Measurements from ENCODE around the gene PRR20G. TPM values are rescaled to one million over a fixed set of nuclear protein-coding genes. Genes with fewer than 3 reads are reported as not detected.

Gene PRR20G
- total and polyA plus RNA-seq, 3 donors from 2014 or later, result 9.1 to 12.8 (median 10.5) TPM

DNA sequence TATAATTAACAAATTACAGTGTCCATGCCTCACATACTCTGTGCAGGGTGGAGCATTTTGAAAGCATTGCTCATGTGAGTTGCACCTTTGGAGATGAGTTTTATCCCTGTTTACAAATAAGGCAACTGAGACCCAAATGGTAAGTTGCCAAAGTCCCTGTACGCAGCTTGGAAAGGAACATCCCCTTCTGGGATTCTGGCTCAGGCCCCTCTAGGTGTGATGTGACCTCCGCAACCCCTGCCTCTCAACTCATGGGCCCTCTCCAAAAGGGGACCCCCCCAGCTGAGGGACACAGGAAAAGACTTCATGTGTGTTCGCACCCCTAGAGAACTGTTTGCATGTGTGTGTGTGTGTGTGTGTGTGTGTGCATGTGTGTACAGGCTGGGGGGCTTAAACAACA lies 25.3 kb downstream of the PRR20G start:
- WGBS, 2 donors, result 100% methylated on average over 3 of the region's 3 CpGs
- TF ChIP-seq, protein P1, sequence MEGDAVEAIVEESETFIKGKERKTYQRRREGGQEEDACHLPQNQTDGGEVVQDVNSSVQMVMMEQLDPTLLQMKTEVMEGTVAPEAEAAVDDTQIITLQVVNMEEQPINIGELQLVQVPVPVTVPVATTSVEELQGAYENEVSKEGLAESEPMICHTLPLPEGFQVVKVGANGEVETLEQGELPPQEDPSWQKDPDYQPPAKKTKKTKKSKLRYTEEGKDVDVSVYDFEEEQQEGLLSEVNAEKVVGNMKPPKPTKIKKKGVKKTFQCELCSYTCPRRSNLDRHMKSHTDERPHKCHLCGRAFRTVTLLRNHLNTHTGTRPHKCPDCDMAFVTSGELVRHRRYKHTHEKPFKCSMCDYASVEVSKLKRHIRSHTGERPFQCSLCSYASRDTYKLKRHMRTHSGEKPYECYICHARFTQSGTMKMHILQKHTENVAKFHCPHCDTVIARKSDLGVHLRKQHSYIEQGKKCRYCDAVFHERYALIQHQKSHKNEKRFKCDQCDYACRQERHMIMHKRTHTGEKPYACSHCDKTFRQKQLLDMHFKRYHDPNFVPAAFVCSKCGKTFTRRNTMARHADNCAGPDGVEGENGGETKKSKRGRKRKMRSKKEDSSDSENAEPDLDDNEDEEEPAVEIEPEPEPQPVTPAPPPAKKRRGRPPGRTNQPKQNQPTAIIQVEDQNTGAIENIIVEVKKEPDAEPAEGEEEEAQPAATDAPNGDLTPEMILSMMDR (IDR thresholded peaks at IDR 0.05), result no peak
- no peak for TF ChIP-seq POLR2A (IDR thresholded peaks at IDR 0.05)

DNA sequence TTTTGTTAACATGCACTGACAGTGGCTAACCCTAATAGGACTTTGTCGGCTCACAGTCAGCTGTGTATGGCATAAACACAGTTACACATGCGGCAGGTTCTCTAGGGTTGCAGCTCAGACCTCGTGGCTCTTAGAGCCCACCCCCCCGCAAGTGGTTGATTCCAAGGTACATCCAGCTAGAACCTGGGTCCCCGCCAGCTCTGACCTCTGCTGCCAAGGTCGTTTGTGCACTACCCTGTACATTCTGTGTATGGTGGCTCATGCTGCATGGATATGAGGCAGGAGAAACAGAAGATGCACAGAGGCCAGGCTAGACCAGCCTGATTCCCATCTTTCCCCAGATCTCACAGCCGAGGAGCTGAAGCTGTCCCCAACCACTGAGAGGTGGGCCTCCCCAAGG lies 25.9 kb downstream of the PRR20G start:
- H3K4me3 ChIP-seq, result no peak overlapping the region
- H3K27ac ChIP-seq, result no peak overlapping the region
- no peaks in the 10 kb centered on the region for H3K9me3 ChIP-seq
- 72 to 73% methylated on average over 7 of the region's 7 CpGs for WGBS, 2 donors
- no peaks in the 10 kb centered on the region for H3K4me1 ChIP-seq
- intact Hi-C loops (cut with DNase I; ENCODE audit: low total_unique reads), result no loop called here
- H3K36me3 ChIP-seq (ENCODE audit: low read depth, missing control alignments), result no peaks in the 10 kb centered on the region
- DNase-seq, result no peak
- no peak for TF ChIP-seq POLR2A (IDR thresholded peaks at IDR 0.05)
- TF ChIP-seq, protein P1 (IDR thresholded peaks at IDR 0.05), result no peak
- H3K27me3 ChIP-seq, result no peaks in the 10 kb centered on the region

More for the DNA sequence above, 25.3 kb downstream of the PRR20G start:
- no peaks in the 10 kb centered on the region for H3K27me3 ChIP-seq
- intact Hi-C loops (cut with DNase I; ENCODE audit: low total_unique reads), result no loop called here
- H3K4me1 ChIP-seq, result no peaks in the 10 kb centered on the region
- H3K36me3 ChIP-seq (ENCODE audit: low read depth, missing control alignments), result no peaks in the 10 kb centered on the region
- no peak for DNase-seq
- H3K4me3 ChIP-seq, result no peak overlapping the region
- H3K27ac ChIP-seq, result no peak overlapping the region
- H3K9me3 ChIP-seq, result no peaks in the 10 kb centered on the region

DNA sequence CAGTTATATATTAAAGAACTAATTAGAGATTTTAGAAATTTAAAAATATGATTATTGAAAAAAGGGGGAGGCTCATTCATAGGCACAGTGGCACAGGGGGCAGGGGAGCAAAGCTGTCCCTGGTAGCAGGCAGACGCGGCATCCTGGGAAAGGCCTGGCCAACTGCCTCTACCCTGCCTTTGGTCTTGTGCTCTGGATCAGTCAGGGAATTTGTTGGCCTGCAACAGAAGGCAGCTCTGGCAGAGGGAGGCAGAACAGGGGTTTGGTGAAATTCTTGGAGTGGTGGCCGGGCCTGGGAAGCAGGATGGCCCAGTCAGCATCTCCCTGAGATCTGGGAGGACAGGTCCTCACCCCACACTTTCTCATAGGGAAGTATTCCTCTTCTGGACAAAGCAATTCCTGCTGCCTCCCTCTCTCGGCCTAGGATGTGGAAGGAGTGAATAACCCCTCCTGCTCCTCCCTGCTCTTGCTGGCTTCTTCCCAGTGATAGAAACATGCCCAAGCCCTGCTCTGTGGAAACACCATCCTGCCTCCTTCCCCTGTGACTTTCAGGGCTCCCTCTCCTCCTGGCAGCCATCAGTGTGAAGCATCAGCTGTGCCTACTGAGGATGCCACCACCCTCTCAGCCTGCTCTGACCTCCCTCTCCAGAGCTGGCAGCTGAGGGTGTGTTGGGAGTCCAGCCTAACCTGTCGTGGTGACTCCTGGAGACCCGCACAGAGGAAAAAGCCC lies 26.9 kb downstream of the PRR20G start:
- no peak for DNase-seq
- no peaks in the 10 kb centered on the region for H3K9me3 ChIP-seq
- H3K4me1 ChIP-seq, result no peaks in the 10 kb centered on the region
- TF ChIP-seq POLR2A (IDR thresholded peaks at IDR 0.05), result no peak
- TF ChIP-seq, protein P1 (IDR thresholded peaks at IDR 0.05), result no peak
- no peak overlapping the region for H3K27ac ChIP-seq
- intact Hi-C loops (cut with DNase I; ENCODE audit: low total_unique reads), result no loop called here
- WGBS, 2 donors, result 74 to 76% methylated on average over 6 of the region's 6 CpGs
- H3K4me3 ChIP-seq, result no peak overlapping the region
- no peaks in the 10 kb centered on the region for H3K36me3 ChIP-seq (ENCODE audit: low read depth, missing control alignments)
- no peaks in the 10 kb centered on the region for H3K27me3 ChIP-seq

DNA sequence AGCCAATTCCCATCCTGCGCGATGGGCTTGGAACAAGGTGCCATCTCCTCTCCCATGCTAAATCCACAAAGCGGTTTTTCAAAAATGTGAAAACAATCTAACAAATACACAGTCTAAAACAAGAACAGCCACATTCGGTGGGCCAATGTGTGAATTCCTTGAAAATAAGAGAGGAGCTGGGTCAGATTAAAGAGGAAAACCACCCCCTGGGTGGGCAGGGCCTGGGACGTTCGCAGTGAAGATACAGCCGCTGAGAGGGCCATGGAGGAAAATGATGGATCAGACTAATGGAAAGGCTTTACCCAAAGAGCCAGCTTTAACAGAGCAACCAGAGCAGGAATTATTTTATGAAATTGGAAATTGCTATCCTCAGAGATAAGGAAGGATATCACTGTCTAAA lies 27.4 kb downstream of the PRR20G start:
- H3K4me3 ChIP-seq, result no peak overlapping the region
- 91 to 93% methylated on average over 7 of the region's 7 CpGs for WGBS, 2 donors
- intact Hi-C loops (cut with DNase I; ENCODE audit: low total_unique reads), result no loop called here
- no peak for TF ChIP-seq POLR2A (IDR thresholded peaks at IDR 0.05)
- TF ChIP-seq, protein P1 (IDR thresholded peaks at IDR 0.05), result no peak
- no peak overlapping the region for H3K27ac ChIP-seq
- no peaks in the 10 kb centered on the region for H3K27me3 ChIP-seq
- H3K9me3 ChIP-seq, result no peaks in the 10 kb centered on the region
- no peaks in the 10 kb centered on the region for H3K36me3 ChIP-seq (ENCODE audit: low read depth, missing control alignments)
- DNase-seq, result no peak
- H3K4me1 ChIP-seq, result no peaks in the 10 kb centered on the region

DNA sequence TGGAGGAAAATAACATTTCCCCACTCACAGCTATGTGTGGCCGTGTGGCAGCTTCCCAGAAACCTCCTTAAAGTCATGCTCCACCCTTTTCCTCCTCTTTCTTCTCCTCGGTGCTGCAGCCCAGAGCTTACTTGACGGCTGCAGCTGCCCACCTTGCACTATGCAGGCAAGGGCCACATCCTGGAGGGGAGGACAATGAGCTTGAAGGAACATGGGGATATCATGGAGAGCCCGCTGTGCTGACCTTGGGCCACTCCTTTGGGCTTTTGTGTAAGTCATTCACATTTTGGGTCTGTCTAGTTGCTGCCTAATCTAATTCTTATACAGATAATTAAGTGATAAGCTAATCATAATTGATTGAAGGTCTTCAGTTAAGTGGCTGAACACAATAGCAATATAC lies 28.0 kb downstream of the PRR20G start:
- DNase-seq, result no peak
- Histone ChIP-seq H3K9me3 (no peaks in the 10 kb centered on the region), H3K27ac (no peak overlapping the region), H3K27me3 (no peaks in the 10 kb centered on the region), H3K4me3 (no peak overlapping the region), H3K4me1 (no peaks in the 10 kb centered on the region), H3K36me3 (ENCODE audit: low read depth, missing control alignments) (no peaks in the 10 kb centered on the region)
- 53 to 68% methylated on average over 4 of the region's 4 CpGs for WGBS, 2 donors
- intact Hi-C loops (cut with DNase I; ENCODE audit: low total_unique reads), result no loop called here
- TF ChIP-seq, protein P1 (IDR thresholded peaks at IDR 0.05), result no peak
- no peak for TF ChIP-seq POLR2A (IDR thresholded peaks at IDR 0.05)
